ENCODE measurements around the gene EDAR. TPM values are rescaled to one million over a fixed set of nuclear protein-coding genes. Genes with fewer than 3 reads are reported as not detected.

Gene EDAR
- total RNA-seq, 1 donor from 2014 or later = 0.22 TPM

- ATAC-seq (no peak), DNase-seq (ENCODE audit: low spot score) (no peak)
- intact Hi-C loops (cut with DNase I) = no loop called here
These were observed 41.6 kb downstream of the EDAR start for GRCh38 chr2:108947271-108947907.

- intact Hi-C loops (cut with DNase I) = no loop called here
- no peak for ATAC-seq
- DNase-seq (ENCODE audit: low spot score) = no peak
These were observed 42.6 kb downstream of the EDAR start for GRCh38 chr2:108946442-108946841.

- ATAC-seq (peak; percentile 41), DNase-seq (ENCODE audit: low spot score) (no peak)
- intact Hi-C loops (cut with DNase I) = no loop called here
These were observed 43.1 kb downstream of the EDAR start for GRCh38 chr2:108945969-108946368.

DNA sequence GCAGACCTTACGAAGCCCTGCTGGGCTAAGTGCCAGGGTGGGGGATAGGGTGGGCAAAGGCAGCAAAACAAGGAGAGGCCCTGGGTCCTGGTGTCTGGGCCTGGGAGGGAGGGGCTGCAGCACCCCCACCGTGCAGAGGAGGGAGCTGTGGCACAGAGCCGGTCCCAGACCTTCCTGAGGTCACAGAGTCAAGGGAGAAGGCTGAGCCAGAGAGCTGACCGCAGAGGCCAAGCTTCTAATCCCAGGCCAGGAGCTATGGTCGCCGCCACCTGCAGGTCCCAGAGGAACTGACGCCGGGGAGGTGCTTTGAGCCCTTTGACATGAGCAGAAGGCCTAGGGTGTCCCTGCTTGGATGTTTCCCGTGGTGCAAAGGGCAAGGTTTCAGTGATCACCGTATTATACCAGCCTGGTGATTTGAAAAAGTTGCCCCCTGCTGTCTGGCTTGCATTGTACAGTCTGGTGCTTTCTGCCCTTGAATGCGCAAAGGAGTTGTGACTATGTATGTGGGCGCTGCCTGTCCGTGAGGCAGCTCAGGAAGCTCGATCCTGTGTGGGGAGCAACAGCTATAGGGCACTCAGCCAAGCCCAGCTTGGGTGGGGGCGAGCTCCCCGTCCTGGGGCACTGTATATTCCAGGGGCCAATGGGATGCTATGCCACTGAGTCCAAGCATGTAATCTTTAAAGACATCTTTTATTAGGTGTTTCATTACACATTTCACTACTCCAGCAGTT, 44.3 kb downstream of the EDAR start:
- intact Hi-C loops (cut with DNase I) = no loop called here
- ATAC-seq (no peak), DNase-seq (ENCODE audit: low spot score) (no peak)

DNA sequence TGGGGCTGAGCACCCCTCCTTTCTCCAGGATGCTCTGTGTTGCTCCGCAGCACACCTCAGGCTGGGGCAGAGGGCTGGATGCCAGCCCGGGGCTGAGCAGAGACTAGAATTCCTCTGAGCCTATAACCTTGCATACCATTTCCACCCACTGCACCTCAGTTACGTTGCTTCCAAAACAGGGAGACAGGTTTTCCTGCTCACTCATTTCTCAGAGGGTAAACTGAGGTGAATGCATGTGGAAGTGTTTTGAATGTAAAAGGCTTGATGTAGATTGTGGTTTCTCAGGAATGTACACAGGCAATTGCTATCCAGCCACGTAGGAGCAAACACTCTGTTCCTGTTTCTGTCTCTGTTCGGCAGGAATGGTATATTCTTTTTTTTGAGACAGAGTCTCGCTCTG, 45.3 kb downstream of the EDAR start:
- ATAC-seq (no peak), DNase-seq (ENCODE audit: low spot score) (no peak)
- intact Hi-C loops (cut with DNase I) = no loop called here

DNA sequence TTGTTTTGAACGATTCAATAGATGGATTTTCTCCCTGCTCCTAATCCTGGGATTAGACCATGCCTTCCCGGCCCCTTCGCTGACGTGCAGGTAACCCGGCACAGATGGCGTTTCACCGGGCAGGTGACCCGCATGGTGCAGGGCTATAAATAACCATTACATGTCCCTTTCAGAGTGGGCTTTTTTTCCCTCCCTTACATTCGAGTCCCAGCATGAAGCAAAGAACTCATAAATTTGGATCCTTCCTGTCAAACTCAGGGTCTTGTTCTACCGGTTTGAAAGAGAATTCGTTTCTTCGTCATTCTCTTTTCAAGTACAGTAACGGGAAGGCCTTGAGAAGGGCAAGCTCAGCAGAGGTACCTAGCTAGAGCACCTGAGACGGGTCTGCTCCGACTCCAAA, 46.1 kb downstream of the EDAR start:
- no peak for ATAC-seq
- intact Hi-C loops (cut with DNase I) = no loop called here
- no peak for DNase-seq (ENCODE audit: low spot score)

DNA sequence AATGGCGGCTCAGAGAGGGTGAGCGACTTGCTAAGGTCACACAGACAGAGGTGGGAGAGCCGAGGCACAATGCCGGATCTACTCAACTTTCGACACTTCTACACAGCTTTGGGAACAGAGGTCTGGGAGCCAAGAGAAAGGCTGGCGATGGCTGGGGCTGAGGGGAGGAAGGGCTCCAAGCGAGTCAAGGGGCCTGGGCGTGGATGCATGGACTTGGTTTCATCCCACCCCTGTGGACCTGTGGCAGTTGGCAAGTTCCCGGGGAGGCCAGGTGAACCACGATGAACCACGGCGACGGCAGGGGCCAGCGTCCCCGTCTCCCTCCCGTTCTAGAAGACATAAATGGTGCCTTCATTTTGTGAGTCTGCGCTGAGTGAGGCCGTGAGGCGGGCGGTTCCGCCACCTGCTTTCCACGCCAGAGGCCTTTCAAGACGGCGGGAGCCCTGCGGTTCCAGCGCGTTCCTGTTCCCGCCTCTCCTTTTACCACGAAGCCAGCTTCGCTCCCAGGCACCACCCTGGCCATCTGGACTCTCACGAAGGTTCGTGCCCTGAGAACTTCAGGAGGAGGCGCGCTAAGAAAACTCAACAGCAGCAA, 46.7 kb downstream of the EDAR start:
- ATAC-seq = no peak
- intact Hi-C loops (cut with DNase I) = no loop called here
- DNase-seq (ENCODE audit: low spot score) = no peak

DNA sequence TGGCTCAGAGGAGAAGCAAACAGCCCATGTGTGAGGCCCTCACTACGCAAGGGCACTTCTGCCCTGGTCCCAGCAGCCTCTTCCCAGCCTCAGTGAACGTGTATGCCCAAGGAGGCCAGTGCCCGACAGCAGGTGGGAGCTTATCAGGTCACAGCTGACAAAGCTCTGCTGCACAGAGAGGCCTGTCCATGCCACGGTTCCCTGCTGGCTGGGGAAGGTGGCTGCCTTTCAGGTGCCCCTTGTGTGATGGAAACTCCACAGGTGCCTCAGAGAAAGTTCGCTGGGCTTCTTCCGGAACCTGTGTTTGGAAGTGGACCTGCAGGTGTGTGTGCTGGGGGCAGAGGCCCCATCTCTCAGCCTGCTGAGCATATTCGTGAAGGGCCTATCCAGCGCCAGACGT, 47.3 kb downstream of the EDAR start:
- DNase-seq (ENCODE audit: low spot score) (no peak), ATAC-seq (no peak)
- intact Hi-C loops (cut with DNase I) = no loop called here

- ATAC-seq (no peak), DNase-seq (ENCODE audit: low spot score) (no peak)
- intact Hi-C loops (cut with DNase I) = no loop called here
These were observed 47.8 kb downstream of the EDAR start for GRCh38 chr2:108941161-108941665.

GRCh38 chr2:108940156-108940555, 48.9 kb downstream of the EDAR start:
- DNase-seq (ENCODE audit: low spot score) (no peak), ATAC-seq (no peak)
- intact Hi-C loops (cut with DNase I) = no loop called here

DNA sequence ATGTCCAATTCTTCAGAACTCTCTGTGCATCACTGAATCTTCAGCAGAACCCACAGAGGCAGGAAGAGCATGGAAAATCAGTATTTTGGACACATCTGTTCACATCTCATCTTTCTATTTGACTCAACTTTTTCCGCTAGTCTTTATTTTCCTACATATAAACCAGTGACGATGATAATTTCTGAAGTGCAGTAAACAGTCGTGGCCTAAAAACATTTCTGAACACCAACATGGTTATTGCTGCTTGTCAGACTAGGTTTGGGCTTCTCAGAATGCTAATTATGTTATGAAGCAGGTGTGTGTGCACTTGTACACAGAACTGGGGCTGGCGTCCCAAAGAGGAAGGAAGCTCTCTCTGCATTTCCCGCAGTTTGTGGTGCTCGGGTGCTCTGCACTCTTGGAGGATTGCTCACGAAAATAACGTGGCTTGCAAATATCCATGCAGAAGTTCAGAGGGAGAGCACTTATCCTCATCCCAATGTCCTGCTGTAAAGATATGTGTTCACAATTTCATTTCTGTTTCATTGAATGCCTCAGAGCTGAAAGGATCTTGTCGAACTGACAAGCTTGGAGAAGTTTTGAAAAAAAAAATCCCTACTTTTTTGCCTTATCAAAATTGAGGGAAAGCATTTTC, 50.8 kb downstream of the EDAR start:
- ATAC-seq (no peak), DNase-seq (ENCODE audit: low spot score) (no peak)
- intact Hi-C loops (cut with DNase I) = no loop called here

DNA sequence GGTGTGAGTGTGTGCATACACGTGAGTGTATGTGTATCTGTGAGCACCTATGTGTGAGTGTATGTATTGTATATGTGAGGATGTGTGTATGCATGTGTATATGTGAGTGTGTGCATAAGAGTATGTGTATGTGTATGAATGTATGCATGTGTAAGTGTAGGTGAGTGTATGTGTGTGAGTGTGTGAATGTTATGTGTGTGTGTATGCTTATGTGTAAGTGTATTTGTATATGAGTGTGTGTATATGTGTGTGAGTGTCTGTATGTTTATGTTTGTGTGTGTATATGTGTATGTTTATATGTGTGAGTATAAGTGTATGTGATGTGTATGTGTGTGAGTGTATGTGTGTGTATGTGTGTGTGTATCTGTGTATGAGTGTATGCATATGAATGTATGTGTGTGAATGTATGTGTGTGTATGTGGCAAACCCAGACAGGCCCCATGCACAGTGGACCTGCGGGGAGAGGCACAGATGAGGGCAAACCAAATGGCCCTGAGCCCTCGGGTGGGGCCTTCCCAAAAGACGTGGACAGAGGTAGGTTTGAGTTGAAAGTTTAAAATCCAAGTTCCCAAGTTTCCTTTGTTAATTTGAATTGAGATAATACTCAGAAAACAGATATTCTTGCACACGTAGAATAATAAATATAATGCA, 51.5 kb downstream of the EDAR start:
- DNase-seq (ENCODE audit: low spot score) (no peak), ATAC-seq (no peak)
- intact Hi-C loops (cut with DNase I) = no loop called here

DNA sequence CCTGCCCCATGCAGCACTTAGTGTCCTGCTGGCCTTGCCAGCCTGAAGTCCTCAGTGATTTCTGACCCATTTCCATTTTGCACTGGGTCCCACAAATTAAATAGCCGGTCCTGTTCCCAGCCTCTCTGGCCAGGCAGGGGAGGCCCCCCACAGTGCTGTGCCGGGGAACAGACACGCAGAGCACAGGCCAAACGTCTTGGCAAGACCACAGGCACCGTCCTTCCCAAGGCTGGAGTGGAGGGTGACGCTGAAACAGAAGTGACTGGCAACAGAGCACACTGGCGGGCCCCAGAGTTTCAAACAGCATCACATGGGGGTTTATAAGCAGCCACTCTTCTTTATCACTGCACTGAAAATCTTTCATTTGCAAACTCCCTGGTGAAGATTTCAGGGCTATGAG, 52.2 kb downstream of the EDAR start:
- intact Hi-C loops (cut with DNase I) = no loop called here
- no peak for DNase-seq (ENCODE audit: low spot score)
- ATAC-seq = no peak

DNA sequence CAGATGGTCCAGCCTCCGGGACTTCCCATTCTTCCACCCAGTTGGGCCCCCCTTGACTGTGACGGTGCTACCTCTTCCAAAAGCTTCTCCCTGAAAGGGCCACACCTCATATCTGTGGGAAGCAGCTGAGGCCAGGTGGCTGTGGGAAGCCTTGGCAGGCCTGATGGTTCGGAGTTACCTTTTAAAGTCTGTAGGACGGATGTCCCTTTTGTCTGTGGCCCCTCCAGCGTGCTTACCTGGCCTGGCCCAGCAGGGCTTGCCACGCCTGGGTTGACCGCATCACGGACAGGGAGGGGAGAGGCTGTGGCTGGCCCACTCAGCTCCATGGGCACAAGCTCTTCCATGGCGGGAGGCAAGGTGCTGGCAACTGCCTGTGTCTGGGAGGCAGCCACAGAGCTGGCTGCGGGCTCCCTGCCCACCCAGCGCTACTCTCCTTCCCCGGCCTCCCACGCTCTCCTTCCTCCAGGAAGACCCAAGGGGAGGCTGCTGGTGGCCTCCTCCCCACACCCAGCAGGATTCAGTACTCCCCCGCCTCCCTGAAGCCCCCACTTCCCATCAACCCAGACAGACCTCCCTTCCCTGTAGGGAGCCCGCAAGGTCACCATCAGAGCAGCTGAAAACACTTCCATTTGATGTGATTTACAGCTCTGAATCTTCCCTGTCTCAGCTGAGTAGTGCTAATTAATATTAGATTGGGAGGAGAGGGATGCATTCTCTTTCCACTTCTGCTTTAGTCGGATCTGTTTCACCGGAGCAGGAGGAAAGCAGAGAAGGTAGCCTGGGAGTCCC, 52.8 kb downstream of the EDAR start:
- DNase-seq (ENCODE audit: low spot score) (no peak), ATAC-seq (no peak)
- intact Hi-C loops (cut with DNase I) = no loop called here

DNA sequence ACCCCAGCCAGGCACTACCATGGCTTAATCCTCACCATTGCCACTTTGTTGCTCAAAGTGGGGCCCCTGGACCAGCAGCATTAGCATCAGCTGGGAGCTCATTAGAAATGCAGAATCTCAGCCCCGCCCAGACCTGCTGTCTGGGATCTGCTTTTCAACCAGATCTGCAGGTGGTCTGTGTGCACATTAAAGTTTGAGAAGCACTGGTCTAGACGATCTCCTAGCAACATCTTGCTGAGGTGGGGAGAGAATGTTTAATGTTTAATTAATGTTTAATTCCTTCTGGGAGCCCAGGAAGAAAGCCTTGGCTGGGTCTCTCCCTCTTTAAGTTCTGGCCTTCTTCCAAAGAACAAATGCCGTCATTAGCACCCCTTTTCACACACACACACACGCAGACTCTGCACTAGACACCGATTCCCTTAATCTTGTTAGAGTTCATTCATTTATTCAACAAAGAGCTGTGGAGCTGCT, 53.7 kb downstream of the EDAR start:
- ATAC-seq (no peak), DNase-seq (ENCODE audit: low spot score) (no peak)
- intact Hi-C loops (cut with DNase I) = no loop called here

DNA sequence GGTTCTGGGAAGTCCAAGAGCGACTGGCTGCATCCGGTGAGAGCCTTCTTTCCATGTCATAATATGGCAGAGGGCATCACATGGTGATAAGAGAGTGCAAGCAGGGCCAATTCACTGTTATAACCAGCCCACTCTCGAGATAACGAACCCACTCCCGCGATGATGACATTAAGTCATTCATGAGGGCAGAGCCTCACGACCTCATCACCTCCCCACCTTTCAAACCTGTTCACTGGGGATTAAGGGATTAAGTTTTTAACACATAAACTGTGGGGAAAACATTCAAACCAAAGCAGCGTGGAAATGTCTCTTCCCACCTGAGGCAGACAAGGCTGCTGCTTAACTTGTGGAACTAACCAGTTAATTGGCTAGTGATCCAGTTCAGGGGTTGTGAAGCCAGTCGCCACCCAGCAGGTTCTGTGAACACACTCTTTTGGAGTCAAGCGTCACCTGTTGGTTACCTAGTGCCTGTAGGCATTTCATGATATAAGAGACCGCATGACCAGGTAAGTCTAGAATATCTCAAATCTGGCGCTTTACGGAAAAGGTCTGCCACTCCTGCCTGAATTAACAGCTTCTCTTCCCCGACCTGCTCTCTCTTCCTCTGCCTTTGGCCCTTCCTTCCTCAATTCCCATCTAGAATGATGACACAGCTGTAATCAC, 54.3 kb downstream of the EDAR start:
- DNase-seq (ENCODE audit: low spot score) (no peak), ATAC-seq (no peak)
- intact Hi-C loops (cut with DNase I) = no loop called here

DNA sequence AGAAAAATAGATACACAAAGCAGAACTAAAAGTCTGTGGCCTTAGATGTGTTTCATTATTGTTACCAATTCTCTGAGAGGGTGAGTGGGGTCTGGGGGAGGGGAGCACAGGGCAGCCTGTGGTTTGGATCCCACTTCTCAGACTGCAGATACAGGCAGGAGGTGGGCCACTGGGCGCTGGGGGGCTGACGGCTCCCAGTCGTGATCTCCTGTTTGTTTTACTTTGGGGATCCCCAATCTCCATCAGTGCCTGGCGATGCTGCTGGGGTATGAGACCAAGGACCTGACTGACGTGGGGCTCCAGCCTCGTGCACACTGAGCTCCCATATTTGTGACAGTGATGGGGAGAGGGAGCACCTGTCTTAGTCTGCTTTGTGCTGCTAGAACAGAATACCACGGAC, 54.9 kb downstream of the EDAR start:
- DNase-seq (ENCODE audit: low spot score) (no peak), ATAC-seq (no peak)
- intact Hi-C loops (cut with DNase I) = no loop called here

DNA sequence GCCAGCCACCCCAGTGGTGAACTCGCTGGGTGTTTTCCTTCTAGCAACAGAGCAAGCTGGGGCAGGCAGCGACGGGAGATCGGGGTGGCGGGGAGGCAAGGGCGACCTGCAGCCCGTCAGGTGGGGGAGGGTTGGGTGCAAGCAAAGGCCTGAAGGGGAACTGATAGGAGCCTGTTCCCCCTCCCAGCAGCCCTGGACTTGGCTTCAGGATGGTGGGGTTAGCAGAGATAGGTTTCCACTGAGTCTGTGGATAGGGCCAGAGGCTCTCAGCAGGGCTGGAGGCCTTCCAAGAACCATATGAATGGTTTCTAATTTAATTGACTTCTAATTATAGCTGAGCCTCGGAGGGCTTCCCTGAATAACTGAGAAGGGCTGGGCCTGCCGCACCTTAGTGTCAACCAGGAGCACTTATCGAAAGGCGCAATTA, 55.3 kb downstream of the EDAR start:
- intact Hi-C loops (cut with DNase I) = no loop called here
- ATAC-seq (no peak), DNase-seq (ENCODE audit: low spot score) (no peak)
